SU-DHL-6 (cell line): ENCODE measurements around the gene RADIL.

Source experiments
- H2AFZ ChIP-seq: fragments of 200-600 bp; sonication (generic); 2 replicates; pipeline ENCODE4 v1.6.1; 2014; ENCODE audit warnings: low read depth, mild to moderate bottlenecking, moderate library complexity, mixed read lengths, antibody characterized with exemption, low read length; ENCODE audit not compliant: severe bottlenecking
- H3F3A ChIP-seq: fragments of 200-600 bp; shearing (Covaris generic); 2 replicates; pipeline ENCODE4 v1.6.0; 2016; ENCODE audit warnings: antibody characterized with exemption, mild to moderate bottlenecking; ENCODE audit not compliant: insufficient read depth
- H3K27ac ChIP-seq: fragments of 200-600 bp; sonication (generic); 2 replicates; pipeline ENCODE4 v1.5.1; 2016; ENCODE audit warnings: low read depth, mild to moderate bottlenecking, low read length, moderate library complexity, mixed read lengths
- H3K27me3 ChIP-seq: fragments of 200-600 bp; sonication (generic), shearing (Covaris generic); 2 replicates; pipeline ENCODE4 v1.6.0; 2014; ENCODE audit warnings: mild to moderate bottlenecking, low read length
- H3K36me3 ChIP-seq: fragments of 200-600 bp; sonication (generic); 2 replicates; pipeline ENCODE4 v1.6.1; 2014; ENCODE audit warnings: mild to moderate bottlenecking, low read length, mixed read lengths
- H3K4me2 ChIP-seq: fragments of 300-600, 200-600 bp; shearing (Covaris generic), sonication (generic); 2 replicates; pipeline ENCODE4 v1.6.0; 2014; ENCODE audit warnings: low read length, low read depth, mild to moderate bottlenecking; ENCODE audit not compliant: poor library complexity, severe bottlenecking
- H3K4me3 ChIP-seq: fragments of 200-600 bp; sonication (generic); 2 replicates; pipeline ENCODE4 v1.5.1; 2014; ENCODE audit warnings: antibody characterized with exemption, low read length, mild to moderate bottlenecking, mixed read lengths; ENCODE audit not compliant: insufficient read depth, poor library complexity, severe bottlenecking
- H3K79me2 ChIP-seq: fragments of 200-600 bp; sonication (generic); 2 replicates; pipeline ENCODE4 v1.6.1; 2014; ENCODE audit warnings: mild to moderate bottlenecking, low read length, moderate library complexity; ENCODE audit not compliant: insufficient read depth
- H3K9ac ChIP-seq: fragments of 200-600 bp; sonication (generic); 2 replicates; pipeline ENCODE4 v1.7.0; 2014; ENCODE audit warnings: mild to moderate bottlenecking, low read length
- H3K9me2 ChIP-seq: fragments of 200-600 bp; sonication (generic); replicated peaks from 2 replicates; pipeline ENCODE4 v1.6.1; 2014; ENCODE audit warnings: low read length; ENCODE audit not compliant: insufficient read depth
- H3K9me3 ChIP-seq: fragments of 200-600 bp; sonication (generic); 2 replicates; pipeline ENCODE4 v1.6.1; 2014; ENCODE audit warnings: low read length, mixed read lengths; ENCODE audit not compliant: insufficient read depth
- H4K20me1 ChIP-seq: fragments of 200-600 bp; sonication (generic); 2 replicates; pipeline ENCODE4 v1.6.1; 2014; ENCODE audit warnings: low read depth, mild to moderate bottlenecking, antibody characterized with exemption, low read length, moderate library complexity, mixed read lengths
- EZH2phosphoT487 ChIP-seq: fragments of 200-600 bp; sonication (generic), shearing (Covaris generic); conservative IDR thresholded peaks from 2 replicates; pipeline ENCODE4 v1.6.1; 2018; ENCODE audit warnings: mild to moderate bottlenecking, antibody characterized with exemption, low read length, moderate library complexity, mixed read lengths
- TF ChIP-seq, protein P1 (sequence below): fragments of 200-600 bp; sonication (generic); IDR thresholded peaks from one replicate; pipeline ENCODE4 v1.5.1; 2017; ENCODE audit warnings: antibody characterized with exemption, mild to moderate bottlenecking, low read length, moderate library complexity; ENCODE audit not compliant: insufficient read depth, poor library complexity, severe bottlenecking

The RADIL gene

DNA sequence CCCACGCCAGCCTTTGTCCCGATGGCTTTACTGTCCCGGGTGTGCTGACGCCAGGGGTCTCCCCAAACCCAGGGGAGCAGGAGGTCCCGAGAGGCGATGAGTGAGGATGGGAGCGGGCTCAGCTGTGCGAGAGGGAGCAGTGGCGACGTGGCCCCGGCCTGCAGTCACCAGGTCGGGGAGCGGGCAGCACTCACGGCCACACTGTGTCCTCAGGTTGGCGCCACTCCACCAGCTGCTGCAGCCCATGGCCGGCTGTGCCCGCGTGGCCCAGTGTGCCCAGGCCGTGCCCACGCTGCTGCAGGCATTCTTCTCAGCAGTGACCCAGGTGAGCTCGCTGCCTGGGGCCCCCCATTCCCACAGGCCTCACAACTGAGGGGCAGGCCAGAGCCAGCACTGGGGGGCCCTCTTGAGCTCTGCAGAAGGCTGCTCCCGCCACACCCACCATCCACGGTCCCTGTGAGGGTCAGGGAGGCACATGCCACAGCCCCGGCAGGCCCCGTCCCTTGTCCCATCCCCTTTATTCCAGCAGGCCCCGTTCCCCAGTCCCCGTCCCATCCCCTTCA lies 94.8 kb downstream of the RADIL start:
- Histone ChIP-seq H4K20me1 (no peaks in the 10 kb centered on the region), H3K27me3 (no peaks in the 10 kb centered on the region), H3K4me2 (no peak overlapping the region), H3K9me3 (no peaks in the 10 kb centered on the region), H3K27ac (no peak overlapping the region), H3K36me3 (no peaks in the 10 kb centered on the region), H2AFZ (no peak overlapping the region), H3K79me2 (no peaks in the 10 kb centered on the region), H3K4me3 (no peak overlapping the region), H3K9me2 (no peaks in the 10 kb centered on the region), H3F3A (no peaks in the 10 kb centered on the region), H3K9ac (no peak overlapping the region)
- no peak for TF ChIP-seq EZH2phosphoT487
- TF ChIP-seq, protein P1, sequence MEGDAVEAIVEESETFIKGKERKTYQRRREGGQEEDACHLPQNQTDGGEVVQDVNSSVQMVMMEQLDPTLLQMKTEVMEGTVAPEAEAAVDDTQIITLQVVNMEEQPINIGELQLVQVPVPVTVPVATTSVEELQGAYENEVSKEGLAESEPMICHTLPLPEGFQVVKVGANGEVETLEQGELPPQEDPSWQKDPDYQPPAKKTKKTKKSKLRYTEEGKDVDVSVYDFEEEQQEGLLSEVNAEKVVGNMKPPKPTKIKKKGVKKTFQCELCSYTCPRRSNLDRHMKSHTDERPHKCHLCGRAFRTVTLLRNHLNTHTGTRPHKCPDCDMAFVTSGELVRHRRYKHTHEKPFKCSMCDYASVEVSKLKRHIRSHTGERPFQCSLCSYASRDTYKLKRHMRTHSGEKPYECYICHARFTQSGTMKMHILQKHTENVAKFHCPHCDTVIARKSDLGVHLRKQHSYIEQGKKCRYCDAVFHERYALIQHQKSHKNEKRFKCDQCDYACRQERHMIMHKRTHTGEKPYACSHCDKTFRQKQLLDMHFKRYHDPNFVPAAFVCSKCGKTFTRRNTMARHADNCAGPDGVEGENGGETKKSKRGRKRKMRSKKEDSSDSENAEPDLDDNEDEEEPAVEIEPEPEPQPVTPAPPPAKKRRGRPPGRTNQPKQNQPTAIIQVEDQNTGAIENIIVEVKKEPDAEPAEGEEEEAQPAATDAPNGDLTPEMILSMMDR: no peak

DNA sequence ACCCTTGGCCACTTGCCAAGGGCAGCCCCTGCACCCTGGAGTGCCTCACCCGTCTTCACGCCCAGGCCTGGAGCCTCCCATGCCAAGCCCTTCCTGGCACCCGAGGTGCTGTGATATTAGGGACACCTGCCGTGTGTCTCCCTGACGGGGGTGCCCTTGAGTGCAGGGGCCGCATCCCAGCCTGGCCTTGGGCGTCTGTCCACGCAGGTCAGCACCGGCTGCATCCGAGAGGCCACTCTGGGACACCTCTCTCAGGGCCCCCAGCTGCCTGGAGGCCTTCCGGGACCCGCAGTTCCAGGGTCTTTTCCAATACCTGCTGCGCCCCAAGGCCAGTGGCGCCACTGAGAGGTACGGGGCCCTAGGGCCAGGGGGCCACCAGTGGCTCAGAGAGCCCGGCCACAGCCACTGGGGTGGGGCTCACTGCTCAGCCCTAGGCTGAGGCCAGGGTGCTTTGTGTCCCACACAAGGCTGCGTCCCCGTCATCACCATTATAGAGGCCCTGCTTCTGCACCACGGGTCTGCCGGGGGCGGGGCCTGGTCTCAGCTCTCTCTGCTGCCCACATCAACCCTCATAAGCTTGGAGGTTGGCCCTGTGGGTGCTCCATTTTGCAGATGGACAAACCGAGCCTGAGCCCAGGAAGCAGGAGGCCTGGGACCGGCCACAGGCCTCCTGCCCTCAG lies 95.4 kb downstream of the RADIL start:
- Histone ChIP-seq H3K9me2 (no peaks in the 10 kb centered on the region), H3K9me3 (no peaks in the 10 kb centered on the region), H3K4me2 (no peak overlapping the region), H3K27ac (no peak overlapping the region), H3F3A (no peaks in the 10 kb centered on the region), H3K27me3 (no peaks in the 10 kb centered on the region), H3K4me3 (no peak overlapping the region), H3K36me3 (no peaks in the 10 kb centered on the region), H2AFZ (no peak overlapping the region), H4K20me1 (no peaks in the 10 kb centered on the region), H3K79me2 (no peaks in the 10 kb centered on the region), H3K9ac (no peak overlapping the region)
- TF ChIP-seq EZH2phosphoT487: no peak
- TF ChIP-seq, protein P1: no peak

DNA sequence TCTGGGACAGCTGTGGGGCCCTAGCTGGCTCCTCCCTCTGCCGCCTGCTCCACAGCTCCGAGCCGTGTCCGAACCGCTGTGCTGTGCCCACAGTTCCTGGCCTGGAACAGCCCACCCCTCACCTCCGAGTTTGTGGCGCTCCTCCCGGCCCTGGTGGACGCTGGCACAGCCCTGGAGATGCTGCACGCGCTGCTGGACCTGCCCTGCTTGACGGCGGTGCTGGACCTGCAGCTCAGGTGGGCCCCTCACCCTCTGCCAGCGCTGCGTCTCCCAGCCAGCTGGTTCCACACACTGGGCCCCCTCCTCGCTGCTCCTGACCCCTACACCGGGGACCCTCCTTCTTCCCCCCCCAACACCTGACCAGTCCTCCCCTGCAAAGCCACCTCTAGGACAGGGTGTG lies 96.0 kb downstream of the RADIL start:
- TF ChIP-seq, protein P1: no peak
- no peak for TF ChIP-seq EZH2phosphoT487
- no peaks in the 10 kb centered on the region for H4K20me1 ChIP-seq

More for the DNA sequence above, 96.0 kb downstream of the RADIL start:
- Histone ChIP-seq H3K9me3 (no peaks in the 10 kb centered on the region), H3F3A (no peaks in the 10 kb centered on the region), H3K9ac (no peak overlapping the region), H3K79me2 (no peaks in the 10 kb centered on the region), H3K27ac (no peak overlapping the region), H3K4me2 (no peak overlapping the region), H3K36me3 (no peaks in the 10 kb centered on the region), H3K27me3 (no peaks in the 10 kb centered on the region), H2AFZ (no peak overlapping the region), H3K9me2 (no peaks in the 10 kb centered on the region), H3K4me3 (no peak overlapping the region)
